DND-41 (cell line): ENCODE measurements around the gene CD180.

ENCODE experiments used
- ATAC-seq: fragments of 200-7000 bp; cut with Tn5 transposase; 3 replicates; pipeline ENCODE4 v1.9.1; 2021; ENCODE audit warnings: low read depth; ENCODE audit not compliant: insufficient read depth
- DNase-seq: peaks from one replicate; pipeline ENCODE4 v3.0.0-alpha.2; 2020
- H2AFZ ChIP-seq: 2 replicates; pipeline ENCODE4 v1.6.0; 2012; ENCODE audit warnings: low read depth, low read length
- H3K27ac ChIP-seq: 2 replicates; pipeline ENCODE4 v1.5.1; 2012; ENCODE audit warnings: low read length, inconsistent platforms
- H3K27me3 ChIP-seq: fragments of 200-600 bp; sonication (generic); 2 replicates; pipeline ENCODE4 v1.6.0; 2012; ENCODE audit warnings: low read length, mild to moderate bottlenecking, inconsistent platforms; ENCODE audit not compliant: insufficient read depth, poor library complexity
- H3K36me3 ChIP-seq: 2 replicates; pipeline ENCODE4 v1.5.1; 2012; ENCODE audit warnings: low read length, inconsistent platforms; ENCODE audit not compliant: insufficient read depth
- H3K4me1 ChIP-seq: 2 replicates; pipeline ENCODE4 v1.5.1; 2012; ENCODE audit warnings: mild to moderate bottlenecking, low read length; ENCODE audit not compliant: insufficient read depth
- H3K4me2 ChIP-seq: 2 replicates; pipeline ENCODE4 v1.6.0; 2012; ENCODE audit warnings: mild to moderate bottlenecking, moderate library complexity, low read length, inconsistent platforms; ENCODE audit not compliant: insufficient read depth
- H3K4me3 ChIP-seq, 2 experiments: fragments of 200-600 bp in 1 of 2; shearing (Covaris generic) in 1 of 2; 2 replicates each; pipeline ENCODE4 v1.5.1; 2012 to 2016; ENCODE audit warnings: inconsistent platforms in 2 of 2, low read length in 2 of 2, mild to moderate bottlenecking in 2 of 2, low read depth in 1 of 2, moderate library complexity in 1 of 2
- H3K79me2 ChIP-seq: 2 replicates; pipeline ENCODE4 v1.6.0; 2012; ENCODE audit warnings: low read length, inconsistent platforms; ENCODE audit not compliant: insufficient read depth
- H3K9ac ChIP-seq: 2 replicates; pipeline ENCODE4 v1.6.0; 2012; ENCODE audit warnings: low read depth, mild to moderate bottlenecking, inconsistent platforms, low read length, moderate library complexity
- H3K9me3 ChIP-seq: 2 replicates; pipeline ENCODE4 v1.5.1; 2012; ENCODE audit warnings: low read length, moderate library complexity, mild to moderate bottlenecking, inconsistent platforms; ENCODE audit not compliant: insufficient read depth, severe bottlenecking
- H4K20me1 ChIP-seq: 2 replicates; pipeline ENCODE4 v1.6.0; 2012; ENCODE audit warnings: low read length; ENCODE audit not compliant: insufficient read depth
- EZH2 ChIP-seq: IDR thresholded peaks from 3 replicates; pipeline ENCODE4 v1.6.1; 2012; ENCODE audit warnings: borderline replicate concordance, low read depth, mild to moderate bottlenecking, moderate library complexity, low read length, inconsistent platforms; ENCODE audit not compliant: severe bottlenecking
- TF ChIP-seq, protein P1 (sequence below): IDR thresholded peaks from 2 replicates; pipeline ENCODE4 v1.5.1; 2012; ENCODE audit warnings: borderline replicate concordance, low read length, moderate library complexity, mild to moderate bottlenecking; ENCODE audit not compliant: poor library complexity, severe bottlenecking; ENCODE audit errors: extremely low read depth

Gene CD180

GRCh38 chr5:67244345-67244793 lies 47.8 kb upstream of the CD180 start:
- DNase-seq = no peak
- ATAC-seq = no peak
- no peak overlapping the region for H3K9ac ChIP-seq
- no peaks in the 10 kb centered on the region for H3K79me2 ChIP-seq
- no peaks in the 10 kb centered on the region for H4K20me1 ChIP-seq
- H3K4me1 ChIP-seq = peaks cover 32% of the 10 kb centered on the region
- H3K4me2 ChIP-seq = no peak overlapping the region
- no peaks in the 10 kb centered on the region for H3K9me3 ChIP-seq
- H3K4me3 ChIP-seq = no peak overlapping the region
- H3K36me3 ChIP-seq = no peaks in the 10 kb centered on the region
- no peak for TF ChIP-seq EZH2
- TF ChIP-seq, protein P1, sequence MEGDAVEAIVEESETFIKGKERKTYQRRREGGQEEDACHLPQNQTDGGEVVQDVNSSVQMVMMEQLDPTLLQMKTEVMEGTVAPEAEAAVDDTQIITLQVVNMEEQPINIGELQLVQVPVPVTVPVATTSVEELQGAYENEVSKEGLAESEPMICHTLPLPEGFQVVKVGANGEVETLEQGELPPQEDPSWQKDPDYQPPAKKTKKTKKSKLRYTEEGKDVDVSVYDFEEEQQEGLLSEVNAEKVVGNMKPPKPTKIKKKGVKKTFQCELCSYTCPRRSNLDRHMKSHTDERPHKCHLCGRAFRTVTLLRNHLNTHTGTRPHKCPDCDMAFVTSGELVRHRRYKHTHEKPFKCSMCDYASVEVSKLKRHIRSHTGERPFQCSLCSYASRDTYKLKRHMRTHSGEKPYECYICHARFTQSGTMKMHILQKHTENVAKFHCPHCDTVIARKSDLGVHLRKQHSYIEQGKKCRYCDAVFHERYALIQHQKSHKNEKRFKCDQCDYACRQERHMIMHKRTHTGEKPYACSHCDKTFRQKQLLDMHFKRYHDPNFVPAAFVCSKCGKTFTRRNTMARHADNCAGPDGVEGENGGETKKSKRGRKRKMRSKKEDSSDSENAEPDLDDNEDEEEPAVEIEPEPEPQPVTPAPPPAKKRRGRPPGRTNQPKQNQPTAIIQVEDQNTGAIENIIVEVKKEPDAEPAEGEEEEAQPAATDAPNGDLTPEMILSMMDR = no peak
- H3K27me3 ChIP-seq = no peaks in the 10 kb centered on the region
- no peak overlapping the region for H3K27ac ChIP-seq
- no peak overlapping the region for H2AFZ ChIP-seq

GRCh38 chr5:67243944-67244343 lies 47.3 kb upstream of the CD180 start:
- no peaks in the 10 kb centered on the region for H4K20me1 ChIP-seq
- no peaks in the 10 kb centered on the region for H3K79me2 ChIP-seq
- H3K4me3 ChIP-seq = no peak overlapping the region
- H3K27ac ChIP-seq = no peak overlapping the region
- H3K9me3 ChIP-seq = no peaks in the 10 kb centered on the region
- DNase-seq (no peak), ATAC-seq (no peak)
- H3K4me1 ChIP-seq = peaks cover 28% of the 10 kb centered on the region
- H3K9ac ChIP-seq = no peak overlapping the region
- no peaks in the 10 kb centered on the region for H3K27me3 ChIP-seq
- no peak for TF ChIP-seq EZH2
- TF ChIP-seq, protein P1 = no peak
- no peak overlapping the region for H2AFZ ChIP-seq
- no peak overlapping the region for H3K4me2 ChIP-seq
- H3K36me3 ChIP-seq = no peaks in the 10 kb centered on the region

GRCh38 chr5:67243349-67243748 lies 46.8 kb upstream of the CD180 start:
- no peaks in the 10 kb centered on the region for H3K79me2 ChIP-seq
- no peaks in the 10 kb centered on the region for H3K36me3 ChIP-seq
- no peak for ATAC-seq
- H3K4me3 ChIP-seq = no peak overlapping the region
- H3K4me2 ChIP-seq = no peak overlapping the region
- no peak overlapping the region for H3K27ac ChIP-seq
- DNase-seq = no peak
- H4K20me1 ChIP-seq = no peaks in the 10 kb centered on the region
- no peaks in the 10 kb centered on the region for H3K9me3 ChIP-seq
- TF ChIP-seq, protein P1 = no peak
- no peak for TF ChIP-seq EZH2
- no peak overlapping the region for H3K9ac ChIP-seq
- H2AFZ ChIP-seq = no peak overlapping the region
- H3K4me1 ChIP-seq = peaks cover 22% of the 10 kb centered on the region
- no peaks in the 10 kb centered on the region for H3K27me3 ChIP-seq

DNA sequence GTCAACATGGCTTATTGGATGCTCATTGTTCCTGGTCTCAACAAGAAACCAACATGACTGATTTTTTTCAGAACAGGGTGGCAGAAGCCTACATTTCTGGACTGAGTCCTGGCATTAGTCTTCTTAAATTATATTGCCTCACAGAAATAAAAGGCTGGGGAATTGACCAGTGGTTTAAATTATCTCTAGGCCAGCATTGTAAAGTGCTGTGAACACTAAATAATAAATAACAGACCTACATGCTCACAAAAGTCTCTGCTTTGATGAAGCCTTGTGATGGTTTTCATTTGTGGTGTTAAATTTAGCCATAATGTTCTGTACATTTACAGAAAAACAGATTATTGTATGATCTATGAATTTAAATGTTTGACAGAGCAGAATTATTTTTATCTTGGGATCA lies 44.7 kb upstream of the CD180 start:
- Histone ChIP-seq H2AFZ (no peak overlapping the region), H3K4me3 (no peak overlapping the region), H3K27me3 (no peaks in the 10 kb centered on the region), H3K27ac (no peak overlapping the region), H3K9me3 (no peaks in the 10 kb centered on the region), H3K4me2 (no peak overlapping the region), H3K4me1 (peaks cover 7% of the 10 kb centered on the region; the same call in 1 of the 2 replicates), H3K9ac (no peak overlapping the region), H4K20me1 (no peaks in the 10 kb centered on the region), H3K79me2 (no peaks in the 10 kb centered on the region), H3K36me3 (no peaks in the 10 kb centered on the region)
- ATAC-seq = no peak
- DNase-seq = no peak
- TF ChIP-seq EZH2 = no peak
- TF ChIP-seq, protein P1 = no peak
